PC-3 (cell line): ENCODE results near the gene CCNG2.

Experiments used
- EZH2 ChIP-seq: fragments of 300-600 bp; sonication (generic); IDR thresholded peaks from one replicate; pipeline ENCODE4 v1.6.1; 2017; ENCODE audit warnings: antibody characterized with exemption, mild to moderate bottlenecking, low read length; ENCODE audit not compliant: unreplicated experiment
- EZH2phosphoT487 ChIP-seq: fragments of 300-600 bp; sonication (generic); IDR thresholded peaks from 2 replicates; pipeline ENCODE4 v1.6.1; 2018; ENCODE audit warnings: mild to moderate bottlenecking, antibody characterized with exemption, low read length, borderline replicate concordance
- TF ChIP-seq, protein P1 (sequence below): fragments of 300-600 bp; sonication (generic); conservative IDR thresholded peaks from 2 replicates; pipeline ENCODE4 v1.5.1; 2017; ENCODE audit warnings: antibody characterized with exemption, low read depth, mild to moderate bottlenecking, low read length

DNA sequence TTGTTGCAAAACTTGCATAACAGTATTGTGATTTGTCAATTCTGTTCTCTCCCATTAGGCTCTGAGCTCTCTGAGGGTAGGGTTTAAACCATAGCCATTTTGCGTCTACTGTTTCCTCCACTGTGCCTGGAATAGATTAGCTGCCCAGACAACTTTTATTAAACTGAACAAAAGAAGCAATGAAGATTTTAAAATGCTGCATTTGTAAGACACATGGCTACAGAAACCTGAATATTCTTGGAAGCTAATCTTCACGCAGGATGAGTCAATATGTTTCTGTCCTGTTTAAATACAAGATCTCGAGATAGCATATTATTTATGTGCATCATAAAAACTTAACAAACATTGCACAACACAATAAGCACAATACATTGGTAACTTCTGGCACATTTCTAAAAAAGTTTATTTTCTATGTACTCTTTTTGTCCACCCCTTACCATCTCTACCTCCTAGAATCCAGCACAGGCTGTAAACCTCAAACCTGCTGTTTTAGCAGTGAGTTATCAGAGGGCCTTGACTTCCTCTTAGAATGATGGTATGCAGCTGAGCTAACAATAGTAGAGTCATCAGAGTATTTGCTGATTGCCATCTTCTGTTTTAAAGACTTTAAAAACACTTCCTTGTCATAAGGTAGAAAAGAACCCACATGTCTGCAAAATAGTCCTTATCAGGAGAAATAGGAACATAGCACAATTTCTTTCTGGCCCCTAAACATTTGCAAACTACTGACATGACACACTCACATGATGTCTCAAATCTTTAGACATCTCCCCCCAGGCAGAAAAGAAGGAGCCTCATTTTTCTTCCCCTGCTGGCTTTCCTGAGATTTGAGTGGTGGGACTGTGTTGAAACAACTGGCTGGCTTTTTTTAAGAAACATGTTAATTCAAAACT lies 10.6 kb upstream of the CCNG2 start:
- TF ChIP-seq, protein P1, sequence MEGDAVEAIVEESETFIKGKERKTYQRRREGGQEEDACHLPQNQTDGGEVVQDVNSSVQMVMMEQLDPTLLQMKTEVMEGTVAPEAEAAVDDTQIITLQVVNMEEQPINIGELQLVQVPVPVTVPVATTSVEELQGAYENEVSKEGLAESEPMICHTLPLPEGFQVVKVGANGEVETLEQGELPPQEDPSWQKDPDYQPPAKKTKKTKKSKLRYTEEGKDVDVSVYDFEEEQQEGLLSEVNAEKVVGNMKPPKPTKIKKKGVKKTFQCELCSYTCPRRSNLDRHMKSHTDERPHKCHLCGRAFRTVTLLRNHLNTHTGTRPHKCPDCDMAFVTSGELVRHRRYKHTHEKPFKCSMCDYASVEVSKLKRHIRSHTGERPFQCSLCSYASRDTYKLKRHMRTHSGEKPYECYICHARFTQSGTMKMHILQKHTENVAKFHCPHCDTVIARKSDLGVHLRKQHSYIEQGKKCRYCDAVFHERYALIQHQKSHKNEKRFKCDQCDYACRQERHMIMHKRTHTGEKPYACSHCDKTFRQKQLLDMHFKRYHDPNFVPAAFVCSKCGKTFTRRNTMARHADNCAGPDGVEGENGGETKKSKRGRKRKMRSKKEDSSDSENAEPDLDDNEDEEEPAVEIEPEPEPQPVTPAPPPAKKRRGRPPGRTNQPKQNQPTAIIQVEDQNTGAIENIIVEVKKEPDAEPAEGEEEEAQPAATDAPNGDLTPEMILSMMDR: no peak
- no peak for TF ChIP-seq EZH2
- no peak for TF ChIP-seq EZH2phosphoT487
